ENCODE measurements around the gene SDCCAG8.
A peak's percentile ranks its signal among the peaks of the same experiment; 100 is the strongest.

SDCCAG8 gene

DNA sequence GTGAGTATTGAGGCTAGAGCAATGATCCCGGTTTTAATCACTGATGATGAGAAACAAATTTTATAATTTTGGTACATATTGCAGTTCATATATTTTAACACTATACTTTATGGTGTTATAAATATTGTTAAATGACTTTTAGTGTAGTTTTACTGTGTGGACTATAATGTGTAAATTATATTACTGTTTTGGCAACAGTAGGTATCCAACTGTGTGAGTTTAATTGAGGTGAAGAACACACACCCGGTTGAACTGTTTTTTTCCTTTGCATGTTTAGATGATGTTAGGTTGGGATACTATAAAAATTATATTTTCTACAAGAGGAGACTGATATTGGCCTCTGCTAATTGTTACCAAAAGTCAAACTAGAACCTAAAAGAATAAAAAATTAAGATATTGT, 166.5 kb downstream of the SDCCAG8 start:
- TF ChIP-seq, protein P1, sequence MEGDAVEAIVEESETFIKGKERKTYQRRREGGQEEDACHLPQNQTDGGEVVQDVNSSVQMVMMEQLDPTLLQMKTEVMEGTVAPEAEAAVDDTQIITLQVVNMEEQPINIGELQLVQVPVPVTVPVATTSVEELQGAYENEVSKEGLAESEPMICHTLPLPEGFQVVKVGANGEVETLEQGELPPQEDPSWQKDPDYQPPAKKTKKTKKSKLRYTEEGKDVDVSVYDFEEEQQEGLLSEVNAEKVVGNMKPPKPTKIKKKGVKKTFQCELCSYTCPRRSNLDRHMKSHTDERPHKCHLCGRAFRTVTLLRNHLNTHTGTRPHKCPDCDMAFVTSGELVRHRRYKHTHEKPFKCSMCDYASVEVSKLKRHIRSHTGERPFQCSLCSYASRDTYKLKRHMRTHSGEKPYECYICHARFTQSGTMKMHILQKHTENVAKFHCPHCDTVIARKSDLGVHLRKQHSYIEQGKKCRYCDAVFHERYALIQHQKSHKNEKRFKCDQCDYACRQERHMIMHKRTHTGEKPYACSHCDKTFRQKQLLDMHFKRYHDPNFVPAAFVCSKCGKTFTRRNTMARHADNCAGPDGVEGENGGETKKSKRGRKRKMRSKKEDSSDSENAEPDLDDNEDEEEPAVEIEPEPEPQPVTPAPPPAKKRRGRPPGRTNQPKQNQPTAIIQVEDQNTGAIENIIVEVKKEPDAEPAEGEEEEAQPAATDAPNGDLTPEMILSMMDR (IDR thresholded peaks at IDR 0.05; ENCODE audit: unreplicated experiment in 3 of 3), result no peak
- H3K9me3 Mint-ChIP-seq, result no peaks in the 10 kb centered on the region
- H3K4me3 Mint-ChIP-seq, result no peak overlapping the region
- H3K27ac Mint-ChIP-seq, result no peak overlapping the region
- peaks cover 31% of the 10 kb centered on the region for H3K36me3 Mint-ChIP-seq (ENCODE audit: low read depth)
- H3K27me3 Mint-ChIP-seq (ENCODE audit: low read depth), result no peaks in the 10 kb centered on the region
- peaks cover 12% of the 10 kb centered on the region for H3K4me1 Mint-ChIP-seq

DNA sequence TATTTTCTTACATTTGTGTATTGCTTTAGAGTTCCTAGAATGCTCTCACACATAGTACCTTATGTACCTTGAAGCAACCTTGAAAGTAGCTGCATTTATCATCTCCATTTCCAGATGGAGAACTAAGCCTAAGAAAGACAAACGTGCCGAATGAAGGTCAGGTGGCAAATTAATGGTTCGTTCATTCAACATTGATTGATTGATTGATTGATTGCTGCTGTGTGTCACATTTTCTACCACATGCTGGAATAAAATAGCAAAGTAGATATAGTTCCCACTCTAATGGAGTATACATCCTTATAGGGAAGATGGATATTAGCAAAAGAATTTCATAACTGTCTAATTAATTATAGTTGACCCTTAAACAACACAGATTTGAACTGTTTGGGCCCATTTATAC, 172.2 kb downstream of the SDCCAG8 start:
- H3K4me1 Mint-ChIP-seq, result peaks cover 9% of the 10 kb centered on the region
- H3K36me3 Mint-ChIP-seq (ENCODE audit: low read depth), result peaks cover 33% of the 10 kb centered on the region
- H3K9me3 Mint-ChIP-seq, result no peaks in the 10 kb centered on the region
- H3K27me3 Mint-ChIP-seq (ENCODE audit: low read depth), result no peaks in the 10 kb centered on the region
- TF ChIP-seq, protein P1 (IDR thresholded peaks at IDR 0.05; ENCODE audit: unreplicated experiment in 3 of 3), result no peak
- no peak overlapping the region for H3K27ac Mint-ChIP-seq
- H3K4me3 Mint-ChIP-seq, result no peak overlapping the region

DNA sequence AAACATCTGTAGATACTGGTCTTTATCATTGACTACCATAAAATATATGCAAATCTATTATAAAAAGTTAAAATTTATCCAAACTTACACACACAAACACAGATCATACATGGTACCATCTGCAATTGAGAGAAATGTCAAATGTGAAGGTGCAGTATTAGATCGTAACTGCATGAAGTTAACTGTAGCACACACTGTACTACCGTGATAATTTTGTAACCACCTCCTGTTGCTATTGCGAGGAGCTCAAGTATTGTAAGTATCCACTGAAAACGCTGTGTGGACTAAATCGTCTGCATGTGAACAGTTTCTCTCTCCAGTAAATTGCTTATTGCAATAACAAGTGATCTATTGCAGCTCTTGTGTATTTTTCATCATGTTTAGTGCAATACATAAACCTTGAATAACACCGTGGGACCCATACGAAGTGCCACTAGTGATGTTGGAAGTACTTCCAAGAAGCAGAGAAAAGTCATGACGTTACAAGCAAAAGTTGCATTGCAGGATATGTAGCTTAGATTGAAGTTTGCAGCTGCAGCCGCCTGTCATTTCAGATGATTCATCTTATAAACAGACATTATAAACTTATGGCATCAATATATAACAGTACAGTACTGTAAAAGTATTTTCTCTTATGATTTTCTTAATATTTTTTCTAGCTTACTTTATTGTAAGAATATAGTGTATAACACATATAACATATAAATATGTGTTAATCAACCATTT, 172.9 kb downstream of the SDCCAG8 start:
- no peaks in the 10 kb centered on the region for H3K9me3 Mint-ChIP-seq
- no peak overlapping the region for H3K4me3 Mint-ChIP-seq
- H3K27me3 Mint-ChIP-seq (ENCODE audit: low read depth), result no peaks in the 10 kb centered on the region
- no peak overlapping the region for H3K27ac Mint-ChIP-seq
- TF ChIP-seq, protein P1 (IDR thresholded peaks at IDR 0.05; ENCODE audit: unreplicated experiment in 3 of 3), result no peak
- H3K36me3 Mint-ChIP-seq (ENCODE audit: low read depth), result peaks cover 33% of the 10 kb centered on the region
- H3K4me1 Mint-ChIP-seq, result peaks cover 14% of the 10 kb centered on the region

DNA sequence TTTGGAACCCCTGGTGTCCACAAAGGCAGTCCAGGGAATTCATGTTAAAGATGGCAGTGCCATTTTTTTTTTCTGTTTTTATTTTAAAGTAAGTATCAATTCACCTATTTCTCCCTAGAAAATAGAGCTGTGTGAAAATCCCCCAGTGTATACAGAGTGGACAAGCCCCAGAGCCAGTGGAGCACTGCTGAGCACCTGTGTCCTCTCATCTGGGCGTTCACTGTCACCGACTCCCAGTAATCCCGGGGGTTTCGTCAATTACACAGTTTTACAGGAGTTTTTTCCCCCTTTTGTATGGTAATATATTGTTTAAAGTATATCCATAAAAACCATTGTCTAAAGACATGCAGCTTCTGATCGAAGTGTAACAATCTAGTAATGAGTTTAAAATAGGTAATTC, 175.8 kb downstream of the SDCCAG8 start:
- no peak overlapping the region for H3K4me3 Mint-ChIP-seq
- no peak overlapping the region for H3K27ac Mint-ChIP-seq
- peaks cover 28% of the 10 kb centered on the region for H3K36me3 Mint-ChIP-seq (ENCODE audit: low read depth)
- TF ChIP-seq, protein P1 (IDR thresholded peaks at IDR 0.05; ENCODE audit: unreplicated experiment in 3 of 3), result no peak
- H3K9me3 Mint-ChIP-seq, result no peaks in the 10 kb centered on the region
- H3K4me1 Mint-ChIP-seq, result peaks cover 23% of the 10 kb centered on the region
- H3K27me3 Mint-ChIP-seq (ENCODE audit: low read depth), result no peaks in the 10 kb centered on the region

DNA sequence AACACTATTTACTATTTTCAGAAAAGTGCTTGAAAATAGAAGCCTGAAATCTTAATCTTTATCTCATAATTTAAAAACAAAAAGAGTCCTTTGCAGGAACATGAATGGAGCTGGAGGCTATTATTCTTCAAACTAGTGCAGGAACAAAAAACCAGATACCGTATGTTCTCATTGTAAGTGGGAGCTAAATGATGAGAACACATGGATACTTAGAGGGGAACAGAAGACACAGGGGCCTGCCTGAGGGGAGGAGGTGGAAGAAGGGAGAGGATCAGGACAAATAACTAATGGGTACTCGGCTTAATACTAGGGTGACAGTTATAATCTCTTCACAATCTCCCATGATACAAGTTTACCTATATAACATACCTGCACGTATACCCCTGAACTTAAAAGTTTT, 176.3 kb downstream of the SDCCAG8 start:
- H3K4me1 Mint-ChIP-seq, result peaks cover 23% of the 10 kb centered on the region
- peaks cover 24% of the 10 kb centered on the region for H3K36me3 Mint-ChIP-seq (ENCODE audit: low read depth)
- H3K4me3 Mint-ChIP-seq, result no peak overlapping the region
- H3K27ac Mint-ChIP-seq, result no peak overlapping the region
- H3K27me3 Mint-ChIP-seq (ENCODE audit: low read depth), result no peaks in the 10 kb centered on the region
- no peaks in the 10 kb centered on the region for H3K9me3 Mint-ChIP-seq
- TF ChIP-seq, protein P1 (IDR thresholded peaks at IDR 0.05; ENCODE audit: unreplicated experiment in 3 of 3), result no peak

DNA sequence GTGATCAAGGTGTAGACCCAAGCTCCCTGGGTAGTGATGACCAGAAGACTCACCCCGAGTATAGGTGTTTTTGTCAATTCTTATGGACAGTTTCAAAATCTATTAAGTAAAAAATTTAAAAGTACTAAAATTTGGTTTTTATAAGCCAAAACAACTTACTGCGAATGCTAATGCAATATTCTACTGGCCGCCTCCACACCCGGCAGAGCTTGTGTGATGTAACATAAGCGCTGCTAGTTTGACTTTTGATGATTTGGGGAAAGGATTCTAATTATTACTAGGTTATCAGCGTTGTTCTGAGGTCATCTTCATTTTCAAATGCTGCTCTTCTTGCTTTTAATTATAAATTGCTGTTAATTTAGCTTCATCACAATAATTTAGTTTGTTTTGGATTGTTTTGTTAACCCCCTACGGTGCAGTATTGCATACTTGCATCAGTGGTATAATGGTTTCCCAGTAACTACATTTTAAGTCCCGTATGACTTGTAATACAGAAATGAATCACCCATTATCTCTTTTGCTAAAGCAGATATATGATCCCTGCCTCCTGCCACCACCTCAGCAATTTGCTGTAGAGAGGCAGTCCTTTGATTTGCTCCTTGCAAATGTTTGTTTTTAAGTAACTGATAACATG, 178.0 kb downstream of the SDCCAG8 start:
- TF ChIP-seq, protein P1 (IDR thresholded peaks at IDR 0.05; ENCODE audit: unreplicated experiment in 3 of 3), result no peak
- H3K9me3 Mint-ChIP-seq, result no peaks in the 10 kb centered on the region
- peaks cover 15% of the 10 kb centered on the region for H3K36me3 Mint-ChIP-seq (ENCODE audit: low read depth)
- no peak overlapping the region for H3K4me3 Mint-ChIP-seq
- peak overlapping the region in 1 of 3 experiments; percentile 33 for H3K27ac Mint-ChIP-seq
- no peaks in the 10 kb centered on the region for H3K27me3 Mint-ChIP-seq (ENCODE audit: low read depth)
- peaks cover 27% of the 10 kb centered on the region for H3K4me1 Mint-ChIP-seq

Measured in nephron (organoid).